PC-3 (cell line): ENCODE measurements around the gene TMEM178B. TPM values are rescaled to one million over a fixed set of nuclear protein-coding genes. Genes with fewer than 3 reads are reported as not detected.
"Not testable (repeated sequence)": the region's sequence is repeated elsewhere in the genome, so short reads cannot be mapped to it uniquely, and the experiment has no call there.

ENCODE experiments used
- ATAC-seq: fragments of 200-7000 bp; cut with Tn5 transposase; 2 replicates; pipeline ENCODE4 v1.9.1; 2020; ENCODE audit warnings: mild to moderate bottlenecking, moderate library complexity
- BruUV-seq: library from RNA; stranded (reverse); fragments of 400-500 nt; replicated peaks from 2 replicates; lab custom pipeline; 2021; lab: Mats Ljungman, UMichigan
- CTCF ChIA-PET: fragments of 300-600 bp; sonication (Branson Sonifier 250); formaldehyde crosslinking; loops from one replicate; lab custom pipeline; 2022; ENCODE audit warnings: antibody characterized with exemption; lab: Charles Lee
- POLR2A ChIA-PET: fragments of 300-600 bp; sonication (Branson Sonifier 250); formaldehyde crosslinking; loops from one replicate; lab custom pipeline; 2022; ENCODE audit warnings: antibody characterized with exemption; ENCODE audit not compliant: unreplicated experiment; lab: Charles Lee
- DNase-seq: peaks from one replicate; pipeline ENCODE4 v3.0.0-alpha.2; 2015
- H2AFZ ChIP-seq: fragments of 300-600 bp; sonication (generic); 2 replicates; pipeline ENCODE4 v1.6.0; 2016; ENCODE audit warnings: antibody characterized with exemption, low read length
- H3F3A ChIP-seq: fragments of 300-600 bp; sonication (generic); one replicate; pipeline ENCODE4 v1.6.0; 2017; ENCODE audit warnings: antibody characterized with exemption, low read length, control low read depth, mild to moderate bottlenecking; ENCODE audit not compliant: unreplicated experiment
- H3K27ac ChIP-seq: fragments of 300-600 bp; sonication (generic); 2 replicates; pipeline ENCODE4 v1.5.1; 2016; ENCODE audit warnings: mild to moderate bottlenecking, low read length
- H3K27me3 ChIP-seq: fragments of 300-600 bp; sonication (generic); 2 replicates; pipeline ENCODE4 v1.6.1; 2016; ENCODE audit warnings: low read length, mixed read lengths
- H3K36me3 ChIP-seq: fragments of 300-600 bp; sonication (generic); 2 replicates; pipeline ENCODE4 v1.6.1; 2016; ENCODE audit warnings: low read depth, mixed run types, low read length, mixed read lengths
- H3K4me1 ChIP-seq: fragments of 300-600 bp; sonication (generic); 2 replicates; pipeline ENCODE4 v1.5.1; 2016; ENCODE audit warnings: low read length; ENCODE audit not compliant: insufficient read depth
- H3K4me2 ChIP-seq: fragments of 300-600 bp; sonication (generic); 2 replicates; pipeline ENCODE4 v1.6.0; 2016; ENCODE audit warnings: low read length
- H3K4me3 ChIP-seq: fragments of 300-600 bp; sonication (generic); 2 replicates; pipeline ENCODE4 v1.5.1; 2016; ENCODE audit warnings: mild to moderate bottlenecking, low read length, mixed read lengths
- H3K79me2 ChIP-seq: fragments of 300-600 bp; sonication (generic); 2 replicates; pipeline ENCODE4 v1.6.1; 2017; ENCODE audit warnings: low read length, mixed read lengths
- H3K9ac ChIP-seq: fragments of 300-600 bp; sonication (generic); 2 replicates; pipeline ENCODE4 v1.6.0; 2016; ENCODE audit warnings: mild to moderate bottlenecking, low read length
- H3K9me2 ChIP-seq: fragments of 300-600 bp; sonication (generic); replicated peaks from 2 replicates; pipeline ENCODE4 v1.6.1; 2016; ENCODE audit warnings: mixed run types, low read length, mixed read lengths
- H3K9me3 ChIP-seq: fragments of 300-600 bp; sonication (generic); 2 replicates; pipeline ENCODE4 v1.6.1; 2016; ENCODE audit warnings: low read length, mixed read lengths
- H4K20me1 ChIP-seq: fragments of 300-600 bp; sonication (generic); 2 replicates; pipeline ENCODE4 v1.6.1; 2016; ENCODE audit warnings: low read length, mixed read lengths
- CTCF ChIP-seq: fragments of 300-600 bp; sonication (generic); conservative IDR thresholded peaks from 2 replicates; pipeline ENCODE4 v1.5.1; 2017; ENCODE audit warnings: antibody characterized with exemption, low read depth, mild to moderate bottlenecking, low read length
- EZH2 ChIP-seq: fragments of 300-600 bp; sonication (generic); IDR thresholded peaks from one replicate; pipeline ENCODE4 v1.6.1; 2017; ENCODE audit warnings: antibody characterized with exemption, mild to moderate bottlenecking, low read length; ENCODE audit not compliant: unreplicated experiment
- EZH2phosphoT487 ChIP-seq: fragments of 300-600 bp; sonication (generic); IDR thresholded peaks from 2 replicates; pipeline ENCODE4 v1.6.1; 2018; ENCODE audit warnings: mild to moderate bottlenecking, antibody characterized with exemption, low read length, borderline replicate concordance
- intact Hi-C: fragments of 100-400 bp; cut with micrococcal nuclease; formaldehyde crosslinking; loops from 2 replicates; pipeline ENCODE4 v1.9.0; 2023
- total RNA-seq: library from RNA; depleted of rRNA; stranded (reverse); fragments of >200 nt; gene quantifications from 2 replicates; pipeline ENCODE4 v1.2.3, GENCODE V29; 2014

The TMEM178B gene
- total RNA-seq, 1 experiment from 2014 or later: 0.29 TPM

GRCh38 chr7:141377906-141378305, 304.0 kb downstream of the TMEM178B start:
- Histone ChIP-seq H4K20me1 (no peaks in the 10 kb centered on the region), H3K4me2 (no peak overlapping the region), H3K79me2 (no peaks in the 10 kb centered on the region), H2AFZ (no peak overlapping the region), H3K9ac (no peak overlapping the region), H3K9me3 (no peaks in the 10 kb centered on the region), H3K4me3 (no peak overlapping the region), H3K27me3 (peaks cover 39% of the 10 kb centered on the region), H3F3A (no peaks in the 10 kb centered on the region), H3K36me3 (no peaks in the 10 kb centered on the region), H3K27ac (no peak overlapping the region), H3K9me2 (no peaks in the 10 kb centered on the region), H3K4me1 (no peaks in the 10 kb centered on the region)
- no TSS peak for BruUV-seq
- intact Hi-C loops: no loop called here
- CTCF ChIA-PET: no interaction called here
- POLR2A ChIA-PET: no interaction called here
- DNase-seq (no peak), ATAC-seq (no peak)
- TF ChIP-seq EZH2phosphoT487 (no peak), EZH2 (no peak), CTCF (no peak)

GRCh38 chr7:141378405-141378804, 304.5 kb downstream of the TMEM178B start:
- ChIA-PET POLR2A (no interaction called here), CTCF (no interaction called here)
- intact Hi-C loops: no loop called here
- no peaks in the 10 kb centered on the region for H3K9me2 ChIP-seq
- no peaks in the 10 kb centered on the region for H3K4me1 ChIP-seq
- H3K79me2 ChIP-seq: no peaks in the 10 kb centered on the region
- no TSS peak for BruUV-seq
- no peaks in the 10 kb centered on the region for H3K36me3 ChIP-seq
- no peaks in the 10 kb centered on the region for H3F3A ChIP-seq
- no peak overlapping the region for H3K9ac ChIP-seq
- H2AFZ ChIP-seq: no peak overlapping the region
- H3K27me3 ChIP-seq: peaks cover 35% of the 10 kb centered on the region
- H3K4me2 ChIP-seq: no peak overlapping the region
- ATAC-seq: no peak
- TF ChIP-seq EZH2 (no peak), CTCF (no peak), EZH2phosphoT487 (no peak)
- H4K20me1 ChIP-seq: no peaks in the 10 kb centered on the region
- no peaks in the 10 kb centered on the region for H3K9me3 ChIP-seq
- no peak for DNase-seq
- no peak overlapping the region for H3K27ac ChIP-seq
- no peak overlapping the region for H3K4me3 ChIP-seq

- Histone ChIP-seq H3K4me1 (no peaks in the 10 kb centered on the region), H3K36me3 (no peaks in the 10 kb centered on the region), H3K9me2 (no peaks in the 10 kb centered on the region), H3K4me3 (no peak overlapping the region), H3K9ac (no peak overlapping the region), H3K27ac (no peak overlapping the region), H3K79me2 (no peaks in the 10 kb centered on the region), H3K27me3 (peaks cover 26% of the 10 kb centered on the region), H2AFZ (no peak overlapping the region), H3K9me3 (no peaks in the 10 kb centered on the region), H3F3A (no peaks in the 10 kb centered on the region), H4K20me1 (no peaks in the 10 kb centered on the region), H3K4me2 (no peak overlapping the region)
- BruUV-seq: no TSS peak
- POLR2A ChIA-PET: no interaction called here
- no peak for TF ChIP-seq EZH2phosphoT487
- TF ChIP-seq EZH2: no peak
- no peak for TF ChIP-seq CTCF
- CTCF ChIA-PET: no interaction called here
- ATAC-seq (no peak), DNase-seq (peak; percentile 2)
- intact Hi-C loops: no loop called here
These were observed 308.0 kb downstream of the TMEM178B start for GRCh38 chr7:141381794-141382427.

- peaks cover 40% of the 10 kb centered on the region for H3K27me3 ChIP-seq
- H3K9ac ChIP-seq, H3K79me2 ChIP-seq, BruUV-seq, H3K4me2 ChIP-seq, ATAC-seq, H3K9me3 ChIP-seq, H4K20me1 ChIP-seq, H3K4me1 ChIP-seq, H3K36me3 ChIP-seq, H2AFZ ChIP-seq, H3K27ac ChIP-seq, intact Hi-C loops, POLR2A ChIA-PET, CTCF ChIA-PET, H3K4me3 ChIP-seq, H3K9me2 ChIP-seq, H3F3A ChIP-seq, DNase-seq: not testable (repeated sequence)
These were observed 309.5 kb downstream of the TMEM178B start for GRCh38 chr7:141383356-141383755.
